WTC11 (cell line): ENCODE data around the gene KRTAP9-6. TPM values are rescaled to one million over a fixed set of nuclear protein-coding genes. Genes with fewer than 3 reads are reported as not detected.
"Not testable (repeated sequence)": the region's sequence is repeated elsewhere in the genome, so short reads cannot be mapped to it uniquely, and the experiment has no call there.

Experiments used
- ATAC-seq: fragments of 200-7000 bp; cut with Tn5 transposase; 2 replicates; pipeline ENCODE4 v1.10.0; 2021; ENCODE audit warnings: mild to moderate bottlenecking, moderate library complexity
- CTCF ChIA-PET: fragments of 300-600 bp; sonication (Branson Sonifier 250); formaldehyde crosslinking; loops from one replicate; lab custom pipeline; 2021; ENCODE audit warnings: antibody characterized with exemption; lab: Charles Lee
- POLR2A ChIA-PET: fragments of 350-600 bp; sonication (Branson Sonifier 250); formaldehyde crosslinking; loops from one replicate; lab custom pipeline; 2021; ENCODE audit warnings: antibody characterized with exemption; lab: Charles Lee
- DNase-seq: peaks from one replicate; pipeline ENCODE4 v3.0.0; 2021; ENCODE audit warnings: low spot score
- H3K27ac Mint-ChIP-seq: 2 replicates; pipeline ENCODE4 v1.8.0; 2021; ENCODE audit warnings: mixed read lengths
- H3K27me3 Mint-ChIP-seq: 2 replicates; pipeline ENCODE4 v1.8.0; 2021; ENCODE audit warnings: low read depth, mild to moderate bottlenecking, moderate library complexity, mixed read lengths
- H3K36me3 Mint-ChIP-seq: 2 replicates; pipeline ENCODE4 v1.8.0; 2021; ENCODE audit warnings: mixed read lengths
- H3K4me1 Mint-ChIP-seq: 2 replicates; pipeline ENCODE4 v1.8.0; 2022; ENCODE audit warnings: mixed read lengths
- H3K4me3 Mint-ChIP-seq: 2 replicates; pipeline ENCODE4 v1.8.0; 2021; ENCODE audit warnings: mild to moderate bottlenecking, moderate library complexity, mixed read lengths
- H3K9me3 Mint-ChIP-seq: 2 replicates; pipeline ENCODE4 v1.8.0; 2021; ENCODE audit warnings: mixed read lengths
- ATF1 ChIP-seq: sonication (generic); formaldehyde crosslinking; IDR thresholded peaks from 2 replicates; pipeline ENCODE4 v1.8.1; 2023; ENCODE audit warnings: mild to moderate bottlenecking, moderate library complexity, missing genetic modification reagents
- KAT7 ChIP-seq: sonication (generic); formaldehyde crosslinking; IDR thresholded peaks from 2 replicates; pipeline ENCODE4 v1.8.1; 2023; ENCODE audit warnings: missing genetic modification reagents, mild to moderate bottlenecking, borderline replicate concordance
- NFATC4 ChIP-seq: fragments of 250-450 bp; sonication (Bioruptor Pico); IDR thresholded peaks from 2 replicates; pipeline ENCODE4 v1.9.0; 2021; ENCODE audit warnings: mild to moderate bottlenecking
- SP1 ChIP-seq: sonication (generic); formaldehyde crosslinking; conservative IDR thresholded peaks from 2 replicates; pipeline ENCODE4 v1.8.1; 2022; ENCODE audit warnings: missing genetic modification reagents
- ZNF121 ChIP-seq: sonication (generic); formaldehyde crosslinking; IDR thresholded peaks from 2 replicates; pipeline ENCODE4 v1.8.0; 2023; ENCODE audit warnings: missing genetic modification reagents
- ZNF423 ChIP-seq: fragments of 250-450 bp; sonication (Bioruptor Pico); IDR thresholded peaks from 2 replicates; pipeline ENCODE4 v2.1.2; 2022; ENCODE audit warnings: mild to moderate bottlenecking, moderate library complexity
- ZNF425 ChIP-seq: fragments of 250-450 bp; sonication (Bioruptor Pico); conservative IDR thresholded peaks from 2 replicates; pipeline ENCODE4 v1.9.0; 2021; ENCODE audit warnings: mild to moderate bottlenecking
- ZNF512 ChIP-seq: sonication (generic); formaldehyde crosslinking; IDR thresholded peaks from 2 replicates; pipeline ENCODE4 v1.8.1; 2022; ENCODE audit warnings: missing genetic modification reagents, borderline replicate concordance
- ZNF532 ChIP-seq: fragments of 250-450 bp; sonication (Bioruptor Pico); IDR thresholded peaks from 2 replicates; pipeline ENCODE4 v1.9.0; 2021; ENCODE audit warnings: mild to moderate bottlenecking, borderline replicate concordance
- total RNA-seq: library from RNA; stranded (reverse); gene quantifications from 3 replicates; pipeline ENCODE4 v1.2.3, GENCODE V29; 2021

Gene KRTAP9-6
- total RNA-seq, 1 experiment from 2014 or later: not detected

GRCh38 chr17:41231731-41232130 lies 33.4 kb upstream of the KRTAP9-6 start (continued):
- TF ChIP-seq KAT7 (no peak), NFATC4 (CRISPR knock-in tag) (no peak), ZNF425 (CRISPR knock-in tag) (no peak)

GRCh38 chr17:41232399-41233105 lies 32.6 kb upstream of the KRTAP9-6 start, which contains the start of gene KRTAP9-3:
KRTAP9-3 (plus strand) TSS chr17:41232449; CDS start chr17:41232502, 53 bp downstream.
- POLR2A ChIA-PET, DNase-seq, H3K36me3 Mint-ChIP-seq, CTCF ChIA-PET, H3K27me3 Mint-ChIP-seq, H3K27ac Mint-ChIP-seq, H3K4me1 Mint-ChIP-seq, H3K4me3 Mint-ChIP-seq, ATAC-seq, H3K9me3 Mint-ChIP-seq: not testable (repeated sequence)
- TF ChIP-seq ZNF423: peak; percentile 74

- POLR2A ChIA-PET, CTCF ChIA-PET, DNase-seq, H3K27me3 Mint-ChIP-seq, H3K4me1 Mint-ChIP-seq, H3K27ac Mint-ChIP-seq, ATAC-seq, H3K4me3 Mint-ChIP-seq: not testable (repeated sequence)
- Mint-ChIP-seq H3K9me3 (peaks cover 20% of the 10 kb centered on the region), H3K36me3 (peaks cover 13% of the 10 kb centered on the region)
Measured at GRCh38 chr17:41237116-41237515, 28.1 kb upstream of the KRTAP9-6 start.

GRCh38 chr17:41237949-41238437 lies 27.2 kb upstream of the KRTAP9-6 start, which contains the start of gene KRTAP9-8:
KRTAP9-8 (plus strand) TSS chr17:41237999; CDS start chr17:41238052, 53 bp downstream.
- H3K36me3 Mint-ChIP-seq: peaks cover 13% of the 10 kb centered on the region
- peaks cover 25% of the 10 kb centered on the region for H3K9me3 Mint-ChIP-seq
- H3K4me3 Mint-ChIP-seq, POLR2A ChIA-PET, H3K27me3 Mint-ChIP-seq, CTCF ChIA-PET, H3K27ac Mint-ChIP-seq, DNase-seq, H3K4me1 Mint-ChIP-seq, ATAC-seq: not testable (repeated sequence)
- peak; percentile 90 for TF ChIP-seq ZNF423

GRCh38 chr17:41246995-41247787 lies 18.0 kb upstream of the KRTAP9-6 start:
- H3K36me3 Mint-ChIP-seq, H3K27me3 Mint-ChIP-seq, H3K4me3 Mint-ChIP-seq, H3K4me1 Mint-ChIP-seq, H3K27ac Mint-ChIP-seq, POLR2A ChIA-PET, ATAC-seq, DNase-seq, H3K9me3 Mint-ChIP-seq, CTCF ChIA-PET: not testable (repeated sequence)

GRCh38 chr17:41249637-41250240 lies 15.4 kb upstream of the KRTAP9-6 start, which contains the start of gene KRTAP9-4:
KRTAP9-4 (plus strand) TSS chr17:41249687; CDS start chr17:41249721, 34 bp downstream.
- H3K27ac Mint-ChIP-seq, H3K27me3 Mint-ChIP-seq, CTCF ChIA-PET, DNase-seq, H3K4me1 Mint-ChIP-seq, H3K9me3 Mint-ChIP-seq, H3K4me3 Mint-ChIP-seq, POLR2A ChIA-PET, ATAC-seq, H3K36me3 Mint-ChIP-seq: not testable (repeated sequence)
- TF ChIP-seq ZNF423: peak; percentile 73

GRCh38 chr17:41251261-41251660 lies 13.9 kb upstream of the KRTAP9-6 start:
- POLR2A ChIA-PET: no interaction called here
- Mint-ChIP-seq H3K36me3 (no peaks in the 10 kb centered on the region), H3K4me3 (no peak overlapping the region), H3K27me3 (peaks cover 5% of the 10 kb centered on the region), H3K27ac (no peak overlapping the region), H3K4me1 (0 out of 2 replicates have a peak, but pooled peaks cover 4% of the 10 kb centered on the region), H3K9me3 (no peaks in the 10 kb centered on the region)
- no peak for DNase-seq
- no peak for ATAC-seq
- CTCF ChIA-PET: no interaction called here
- TF ChIP-seq SP1 (CRISPR knock-in tag): no peak
- no peak for TF ChIP-seq ZNF512 (CRISPR knock-in tag)
- TF ChIP-seq ZNF532 (CRISPR knock-in tag): no peak
- no peak for TF ChIP-seq ZNF121
- no peak for TF ChIP-seq ATF1 (CRISPR knock-in tag)
